HG02938 (cell line): ENCODE results near the gene GNPTAB.
"Not testable (repeated sequence)": the region's sequence is repeated elsewhere in the genome, so short reads cannot be mapped to it uniquely, and the experiment has no call there.

Experiments
- ATAC-seq: cut with Tn5 transposase; IDR thresholded peaks from one replicate; pipeline ENCODE4 v1.9.1; 2021; ENCODE audit warnings: mild to moderate bottlenecking, moderate library complexity; ENCODE audit not compliant: unreplicated experiment

The GNPTAB gene

DNA sequence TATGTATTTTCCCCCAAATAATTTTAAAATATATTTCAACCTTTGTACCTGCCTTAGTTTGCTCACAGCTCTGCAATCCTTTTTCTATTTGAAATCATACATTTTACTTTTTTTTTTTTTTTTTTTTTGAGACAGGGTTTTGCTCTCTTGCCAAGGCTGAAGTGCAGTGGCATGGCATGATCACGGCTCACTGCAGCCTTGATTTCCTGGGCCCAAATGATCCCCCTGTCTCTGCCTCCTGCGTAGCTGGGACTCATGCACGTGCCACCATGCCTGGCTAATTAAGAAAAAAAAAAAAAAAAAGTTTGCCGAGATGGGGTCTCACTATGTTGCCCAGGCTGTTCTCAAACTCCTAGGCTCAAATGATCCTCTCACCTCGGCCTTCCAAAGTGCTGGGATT lies 90.2 kb downstream of the GNPTAB start:
- no peak for ATAC-seq

DNA sequence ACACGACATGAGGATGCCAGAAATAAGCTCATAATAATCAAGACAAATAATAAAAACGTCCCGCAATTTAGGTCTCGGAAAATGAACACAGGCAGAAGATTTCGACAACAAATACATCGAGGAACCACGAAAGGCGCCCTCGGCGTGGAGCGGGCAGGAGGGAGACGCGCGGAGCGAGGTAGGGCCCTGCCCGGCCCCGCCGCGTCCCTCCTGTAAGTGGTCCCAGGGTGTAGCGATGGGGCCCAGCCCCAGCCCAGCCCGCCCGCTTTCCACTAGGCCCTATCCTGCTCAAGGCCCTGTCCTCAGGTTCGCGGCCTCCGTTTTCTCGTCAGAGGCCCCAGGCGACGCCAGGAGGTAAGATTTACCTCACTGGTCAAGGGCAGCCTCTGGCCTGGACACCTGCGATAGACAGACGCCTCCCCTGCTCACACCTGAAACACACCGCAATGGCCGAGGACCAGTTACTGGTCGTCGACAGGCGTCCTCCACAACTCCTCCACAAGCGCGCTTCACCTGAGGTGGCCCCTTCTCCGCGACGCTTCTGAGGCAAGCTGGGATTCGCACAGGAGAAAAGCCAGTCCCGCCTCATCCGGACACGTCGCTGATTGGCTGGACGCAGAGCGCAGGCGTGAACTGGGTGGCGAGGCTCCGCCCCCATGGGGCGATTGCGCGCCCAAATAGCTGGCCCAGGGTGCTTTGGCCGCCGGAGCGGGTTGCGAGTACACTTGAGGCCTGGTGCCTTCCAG lies 91.7 kb downstream of the GNPTAB start, which contains the start of gene SYCP3:
Gene SYCP3, minus strand, starts transcription at position 543 of the 746 bp plus-strand sequence. CDS start 1,527 bp downstream, outside the sequence.
- no peak for ATAC-seq

DNA sequence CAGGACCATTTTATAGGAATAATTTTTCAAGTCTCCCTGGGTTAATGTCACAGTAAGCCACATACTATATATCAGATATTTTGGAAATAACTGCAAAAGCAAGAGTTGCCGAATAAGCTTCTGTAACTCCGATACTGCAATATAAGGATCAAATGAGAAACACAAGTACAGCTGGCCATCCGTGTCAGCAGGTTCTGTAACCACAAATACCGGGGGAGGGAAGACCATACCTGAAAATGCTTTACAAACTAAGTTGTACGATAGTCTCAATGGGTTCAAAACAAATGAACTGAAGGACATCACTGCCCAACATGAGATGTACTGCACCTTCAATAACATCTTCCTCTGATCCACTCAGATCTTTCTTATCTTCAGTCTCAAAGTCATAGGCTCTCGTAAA lies 93.3 kb downstream of the GNPTAB start:
- no peak for ATAC-seq

DNA sequence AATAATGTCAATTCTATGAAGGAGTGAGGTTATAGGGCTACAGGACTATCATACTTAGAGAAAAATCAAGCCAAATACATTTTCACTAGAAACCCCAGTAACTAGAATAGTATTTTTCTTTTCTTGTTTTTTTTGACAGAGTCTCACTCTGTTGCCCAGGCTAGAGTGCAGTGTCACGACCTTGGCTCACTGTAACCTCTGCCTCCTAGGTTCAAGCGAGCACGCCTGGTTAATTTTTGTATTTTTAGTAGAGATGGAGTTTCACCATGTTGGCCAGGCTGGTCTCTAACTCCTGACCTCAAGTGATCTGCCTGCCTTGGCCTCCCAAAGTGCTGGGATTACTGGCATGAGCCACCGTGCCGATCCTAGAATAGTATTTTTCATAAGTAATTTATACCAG lies 96.3 kb downstream of the GNPTAB start:
- not testable (repeated sequence) for ATAC-seq

DNA sequence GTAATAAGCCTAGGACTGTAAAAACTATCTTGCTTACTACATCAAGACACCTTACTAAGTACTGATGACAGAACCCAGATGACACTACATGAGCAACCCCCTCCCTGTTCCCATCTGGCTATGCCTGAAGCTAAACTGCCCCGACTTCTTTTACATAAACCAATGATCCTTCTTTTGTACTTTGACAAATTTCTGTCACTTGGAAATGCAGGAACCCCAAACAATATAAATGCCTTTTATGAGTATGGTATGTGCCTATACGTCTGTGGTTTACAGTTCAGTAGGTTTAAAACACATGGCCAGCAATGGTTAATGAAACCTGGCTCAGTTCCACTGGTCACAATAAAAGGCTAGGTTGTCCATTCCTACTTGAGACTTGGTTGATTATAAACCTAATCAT lies 97.6 kb downstream of the GNPTAB start:
- no peak for ATAC-seq

DNA sequence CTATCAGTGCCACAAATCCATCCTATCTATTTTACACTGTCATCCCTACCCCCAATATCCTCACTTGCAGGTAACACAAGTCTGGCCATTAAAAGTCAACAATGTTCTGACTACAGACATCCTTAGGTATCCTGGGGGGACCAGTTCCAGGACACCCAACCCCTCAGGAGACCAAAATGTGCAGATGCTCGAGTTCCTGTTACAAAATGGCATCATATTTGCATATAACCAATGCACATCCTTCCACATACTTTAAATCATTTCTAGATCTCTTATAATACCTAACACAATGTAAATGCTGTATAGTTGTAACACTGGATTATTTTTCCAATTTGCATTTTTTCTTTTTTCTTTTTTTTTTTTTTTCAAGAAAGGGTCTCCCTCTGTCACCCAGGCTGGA lies 98.4 kb downstream of the GNPTAB start:
- no peak for ATAC-seq

DNA sequence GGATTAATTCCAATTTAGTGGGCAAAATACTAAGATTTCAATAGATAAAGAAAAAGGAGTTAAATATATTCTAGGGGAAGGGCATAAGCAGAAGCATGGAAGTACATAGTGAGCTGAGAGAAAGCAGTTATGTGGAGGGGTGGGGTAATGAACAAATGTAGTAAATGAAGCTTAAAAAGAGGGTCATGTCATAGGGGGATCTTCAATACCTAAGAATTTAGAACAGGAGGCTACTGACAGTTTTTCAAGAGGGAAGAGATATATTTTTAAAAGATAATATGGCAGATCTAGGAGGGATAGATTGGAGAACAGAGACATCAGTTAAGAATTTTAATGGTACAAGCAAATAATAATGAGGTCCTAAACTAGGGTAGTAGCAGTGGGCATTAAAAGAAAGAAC lies 100.9 kb downstream of the GNPTAB start:
- no peak for ATAC-seq

DNA sequence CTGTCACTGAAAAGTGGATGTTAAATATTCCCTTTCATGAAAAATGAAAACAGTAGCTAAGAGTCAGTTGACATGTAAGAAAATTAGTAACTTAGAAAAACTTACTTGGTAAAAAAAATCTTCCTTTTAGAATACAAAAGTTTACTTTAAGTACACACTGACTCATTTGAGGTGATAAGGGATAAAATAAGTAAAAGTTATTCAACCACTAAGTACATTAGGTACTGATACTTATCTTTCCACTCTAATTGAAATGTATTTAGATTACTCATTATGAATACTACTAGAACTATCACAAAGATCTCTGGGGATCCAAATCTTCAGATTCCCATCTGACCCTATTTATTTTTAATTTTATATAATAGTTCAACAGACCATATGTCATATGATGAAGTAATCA lies 103.7 kb downstream of the GNPTAB start:
- ATAC-seq: no peak

DNA sequence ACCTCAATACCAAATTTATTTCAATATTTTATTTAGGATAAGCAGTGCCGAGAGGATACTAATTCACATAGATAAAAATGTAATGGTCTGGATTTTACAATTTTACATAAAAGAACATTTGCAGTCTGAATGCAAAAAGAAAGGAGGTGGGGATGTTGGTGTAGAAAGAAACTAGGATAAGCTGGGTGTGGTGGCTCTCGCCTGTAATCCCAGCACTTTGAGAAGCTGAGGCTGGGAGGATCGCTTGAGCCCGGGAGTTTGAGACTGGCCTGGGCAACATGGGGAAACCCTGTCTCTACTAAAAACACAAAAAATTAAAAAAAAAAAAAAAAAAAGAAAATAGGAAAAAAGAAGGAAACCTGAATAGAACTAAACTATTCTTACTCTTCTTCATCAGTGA lies 108.4 kb downstream of the GNPTAB start:
- no peak for ATAC-seq

DNA sequence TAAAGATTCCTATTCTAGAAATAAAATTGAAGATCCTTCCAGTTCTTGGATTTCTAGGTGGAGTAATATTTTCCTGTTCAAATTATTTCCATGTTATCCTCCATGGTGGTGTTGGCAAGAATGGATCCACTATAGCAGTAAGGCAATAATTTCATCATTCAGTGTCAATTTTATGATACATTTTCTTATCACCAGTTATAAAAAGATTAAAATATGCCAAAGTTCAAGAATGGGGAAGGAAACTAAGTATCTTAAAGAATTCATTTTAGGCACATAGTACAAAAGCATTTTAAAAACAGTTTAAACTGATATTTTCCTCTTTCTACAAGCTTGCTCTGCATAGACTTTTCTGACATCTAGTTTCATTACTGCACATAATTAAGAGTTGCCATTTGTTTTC lies 110.6 kb downstream of the GNPTAB start:
- ATAC-seq: no peak

DNA sequence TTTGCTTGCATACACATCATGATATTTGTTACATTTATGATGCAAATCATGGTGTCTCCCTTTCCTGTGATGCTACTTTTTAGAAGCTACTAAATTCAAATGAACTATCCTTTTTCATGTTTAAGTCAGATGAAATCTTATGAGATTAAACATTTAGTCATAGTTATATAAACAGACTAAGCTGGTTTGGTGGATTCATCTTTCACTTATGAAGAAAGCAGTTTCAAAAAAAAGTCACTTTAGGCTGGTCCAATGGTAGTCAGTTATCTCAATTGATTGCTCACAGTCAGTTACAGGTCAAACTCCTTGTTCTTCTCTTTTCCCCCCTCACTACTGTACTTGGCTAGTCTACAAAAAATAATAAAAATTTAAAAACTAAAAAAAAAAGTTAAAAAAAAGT lies 111.2 kb downstream of the GNPTAB start:
- no peak for ATAC-seq

DNA sequence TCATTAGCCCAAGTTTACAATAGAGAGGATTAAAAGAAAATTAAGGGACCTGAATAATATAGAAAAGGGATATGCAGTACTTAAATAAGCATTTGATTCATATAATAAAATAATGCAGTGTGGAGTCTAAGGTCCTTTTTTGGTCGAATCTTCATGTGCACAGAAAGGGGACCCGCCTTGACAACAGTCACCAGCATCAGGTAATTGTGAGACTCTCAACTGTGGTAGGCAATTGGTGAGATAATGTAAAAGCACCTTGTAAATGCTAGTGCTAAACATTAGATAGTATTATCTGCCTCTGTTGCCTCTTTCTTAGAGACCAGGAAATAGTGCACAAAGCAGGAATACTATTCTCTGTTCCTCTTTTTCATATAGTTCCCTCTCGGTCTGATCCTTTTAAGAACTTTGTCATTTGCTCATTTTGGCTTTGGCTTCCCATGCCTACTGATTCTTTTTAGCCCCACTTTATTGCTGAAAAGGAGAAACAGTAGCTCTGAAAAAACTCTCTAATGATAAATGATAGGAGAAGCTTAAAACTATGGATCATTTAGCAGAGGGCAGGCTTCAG lies 115.8 kb downstream of the GNPTAB start:
- ATAC-seq: no peak

DNA sequence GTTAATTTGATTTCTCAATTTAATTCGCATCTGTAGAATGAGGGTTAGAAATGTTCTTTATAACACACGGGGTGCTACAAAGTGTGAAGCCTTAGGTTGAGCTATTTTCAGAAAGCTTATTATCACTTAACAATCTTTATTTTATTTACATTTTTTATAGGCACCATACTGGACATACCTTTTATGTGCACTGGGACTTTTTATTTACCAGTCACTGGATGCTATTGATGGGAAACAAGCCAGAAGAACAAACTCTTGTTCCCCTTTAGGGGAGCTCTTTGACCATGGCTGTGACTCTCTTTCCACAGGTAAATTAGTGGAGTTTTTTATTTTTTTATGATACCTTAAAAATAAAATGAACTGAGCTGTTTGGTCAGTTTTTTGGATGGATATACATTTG lies 116.8 kb downstream of the GNPTAB start:
- no peak for ATAC-seq

DNA sequence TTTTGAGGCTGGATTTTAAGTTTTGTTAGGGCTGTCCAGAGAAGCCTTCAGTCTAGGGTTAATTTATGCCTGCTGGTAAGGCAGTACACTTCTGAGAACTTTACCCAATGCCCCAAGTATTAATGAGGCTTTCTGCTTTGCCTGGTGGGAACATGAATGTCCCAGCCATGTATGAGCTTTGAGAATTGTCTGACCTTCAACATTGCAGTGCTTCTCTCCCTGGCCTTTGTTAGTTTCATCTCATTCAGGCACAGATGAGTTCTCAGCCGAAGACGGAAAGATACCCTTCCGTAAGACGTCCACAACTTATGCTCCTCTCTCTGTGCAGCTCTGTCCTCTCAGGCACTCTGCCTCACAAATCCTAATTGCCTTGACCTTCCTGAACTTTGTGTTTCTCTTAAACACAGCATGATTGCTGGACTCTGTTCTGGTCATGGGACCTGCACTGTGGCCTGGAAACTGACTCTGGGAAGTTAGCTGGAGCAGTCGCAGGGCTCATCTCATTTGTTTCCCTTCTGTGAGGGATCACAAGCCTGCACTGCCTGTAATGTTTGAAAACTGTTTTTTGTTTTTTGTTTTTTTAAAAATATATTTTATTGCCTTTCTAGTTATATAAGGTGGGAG lies 117.6 kb downstream of the GNPTAB start:
- ATAC-seq: no peak

DNA sequence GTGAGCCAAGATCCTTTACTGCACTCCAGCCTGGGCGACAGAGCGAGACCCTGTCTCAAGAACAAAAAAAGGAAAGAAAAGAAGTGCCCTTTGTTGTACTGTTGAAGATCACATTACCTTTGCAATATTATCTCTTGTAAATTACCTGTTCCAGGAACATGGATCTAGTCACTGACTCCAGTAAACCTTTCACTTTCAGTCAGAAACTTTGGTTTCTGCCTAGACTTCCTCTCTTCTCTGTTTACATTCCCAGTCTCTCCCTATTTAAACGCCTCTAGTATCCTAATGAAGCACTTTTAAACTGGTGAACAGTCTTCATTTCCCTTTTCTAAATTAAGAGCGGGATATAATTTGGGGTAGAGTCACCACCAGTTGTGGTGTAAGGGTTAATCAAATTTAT lies 120.5 kb downstream of the GNPTAB start:
- ATAC-seq: no peak

DNA sequence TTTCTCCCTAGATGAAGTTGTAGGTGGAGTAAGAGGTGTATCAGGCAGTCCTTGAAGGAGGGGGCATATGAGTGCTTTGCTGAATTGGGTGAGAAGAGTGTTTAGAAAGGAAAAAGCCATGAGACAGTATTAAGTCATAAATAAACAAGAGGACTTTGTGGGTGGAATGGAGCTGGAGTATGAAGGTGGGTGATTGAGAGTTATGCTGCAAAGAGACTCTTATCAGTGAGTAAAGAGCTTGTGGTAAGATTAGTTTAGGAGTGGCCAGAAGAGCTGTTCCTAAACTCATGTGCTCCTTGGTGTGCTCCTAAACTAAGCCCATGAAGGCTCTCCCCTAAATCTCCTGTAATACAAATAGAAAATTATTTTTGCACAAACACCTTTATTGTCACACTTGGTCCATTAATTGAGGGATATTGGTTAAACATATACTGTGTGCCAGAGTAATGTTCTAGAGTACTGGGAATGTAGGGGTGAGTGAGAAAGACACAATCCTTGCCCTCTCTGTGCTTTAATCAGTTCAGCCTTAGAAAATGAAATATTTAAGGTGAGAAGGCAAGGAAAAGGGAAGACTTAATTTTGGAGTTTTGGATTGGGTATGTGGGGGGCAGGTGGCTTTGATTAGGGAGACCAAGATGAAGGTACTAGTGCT lies 123.5 kb downstream of the GNPTAB start:
- ATAC-seq: no peak

DNA sequence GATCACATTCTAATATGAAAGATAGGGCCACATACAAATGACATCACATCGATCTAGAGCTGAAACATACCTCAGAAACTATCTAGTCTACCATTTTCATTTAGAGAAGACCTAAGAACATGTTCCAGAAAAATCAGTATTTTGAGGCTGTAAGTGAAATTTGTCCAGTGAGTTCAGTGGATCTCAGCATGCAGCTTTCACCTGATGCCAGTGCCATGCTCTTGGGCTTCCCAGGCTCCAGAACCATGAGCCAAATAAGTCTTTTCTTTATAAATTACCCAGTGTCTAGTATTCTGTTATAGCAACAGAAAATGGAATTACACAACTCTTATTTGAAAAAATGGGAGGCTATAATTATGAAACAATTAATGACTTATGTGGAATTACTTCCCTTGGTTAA lies 124.4 kb downstream of the GNPTAB start:
- ATAC-seq: no peak

DNA sequence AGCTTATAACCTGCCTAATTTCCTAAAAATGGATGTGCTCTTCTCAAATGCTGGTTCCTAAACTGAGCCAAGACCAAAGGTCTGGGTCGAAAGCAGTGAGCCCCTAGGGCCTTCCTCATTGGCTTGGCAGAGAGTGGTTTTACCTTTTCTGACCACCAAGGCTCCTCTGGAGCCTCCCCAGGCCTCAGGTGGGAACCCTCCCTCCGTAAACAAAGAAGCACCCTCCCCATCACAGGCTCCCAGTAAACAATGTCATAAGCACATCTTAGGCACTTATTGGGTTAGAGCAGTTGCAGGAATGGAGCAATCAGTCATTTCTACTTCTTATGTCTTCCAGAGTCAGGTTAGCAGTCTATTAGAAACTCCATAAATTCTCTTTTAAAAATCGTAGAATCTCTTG lies 127.3 kb downstream of the GNPTAB start:
- no peak for ATAC-seq

DNA sequence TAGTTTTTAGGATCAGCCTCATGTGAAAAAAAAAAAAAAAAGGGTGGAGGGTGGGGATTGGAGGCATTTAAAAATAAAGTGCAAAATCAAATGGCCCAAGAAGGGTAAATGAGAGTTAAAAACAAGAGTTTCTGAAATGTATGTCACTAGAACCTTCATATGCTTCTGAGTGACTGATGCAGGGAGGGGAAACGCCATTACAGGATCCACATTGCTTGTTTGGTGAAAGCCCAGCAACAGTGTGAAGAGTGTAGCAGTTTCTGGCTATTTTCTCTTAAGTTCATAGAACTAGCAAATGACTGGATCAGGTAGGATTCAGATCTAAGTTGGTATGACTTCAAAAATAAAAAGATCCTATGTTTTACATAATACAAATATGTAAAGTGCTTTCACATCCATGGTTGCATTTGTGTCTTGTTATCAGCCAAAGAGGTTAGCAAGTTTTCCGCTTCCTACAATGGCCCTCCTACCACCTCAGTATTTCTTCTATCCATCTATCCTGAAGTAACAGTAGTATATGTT lies 130.4 kb downstream of the GNPTAB start:
- no peak for ATAC-seq

DNA sequence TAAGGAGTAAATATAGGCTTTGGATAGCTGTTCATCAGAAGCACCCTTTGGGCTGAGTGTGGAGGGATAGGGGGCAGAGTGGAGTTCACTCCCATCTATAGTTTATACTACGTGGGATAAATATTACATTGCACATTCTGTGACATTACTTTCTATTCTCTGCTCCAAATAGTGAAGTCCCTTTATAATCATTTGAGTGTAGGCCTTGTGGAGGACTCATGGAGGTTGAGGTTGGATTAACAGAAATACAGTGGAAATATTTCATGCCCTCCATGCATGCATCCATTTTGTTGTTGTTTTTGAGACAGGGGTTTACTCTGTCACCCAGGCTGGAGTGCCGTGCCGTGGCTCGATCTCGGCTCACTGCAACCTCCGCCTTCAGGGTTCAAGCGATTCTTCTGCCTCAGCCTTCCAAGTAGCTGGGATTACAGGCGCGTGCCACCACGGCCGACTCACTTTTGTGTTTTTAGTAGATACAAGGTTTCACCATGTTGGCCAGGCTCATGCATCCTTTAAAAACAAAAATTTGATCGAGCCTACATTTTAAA lies 131.9 kb downstream of the GNPTAB start:
- ATAC-seq: no peak
